HUES6 (cell line): ENCODE measurements around the gene PSAP.
"Not testable (repeated sequence)": the region's sequence is repeated elsewhere in the genome, so short reads cannot be mapped to it uniquely, and the experiment has no call there.

ENCODE experiments used
- H3K27ac ChIP-seq: 2 replicates; pipeline ENCODE4 v1.7.0; 2013; ENCODE audit warnings: low read depth, mild to moderate bottlenecking, low read length, inconsistent platforms
- H3K27me3 ChIP-seq: 2 replicates; pipeline ENCODE4 v1.6.1; 2013; ENCODE audit warnings: low read length; ENCODE audit not compliant: control insufficient read depth, insufficient read depth
- H3K36me3 ChIP-seq: 2 replicates; pipeline ENCODE4 v1.6.1; 2013; ENCODE audit warnings: low read length; ENCODE audit not compliant: control insufficient read depth, insufficient read depth
- H3K4me1 ChIP-seq: 2 replicates; pipeline ENCODE4 v1.6.1; 2013; ENCODE audit warnings: low read length; ENCODE audit not compliant: control insufficient read depth, insufficient read depth
- H3K4me3 ChIP-seq: 2 replicates; pipeline ENCODE4 v1.5.1; 2013; ENCODE audit warnings: low read depth, low read length
- H3K9ac ChIP-seq: one replicate; pipeline ENCODE4 v1.6.1; 2013; ENCODE audit warnings: mild to moderate bottlenecking, low read length
- H3K9me3 ChIP-seq: 2 replicates; pipeline ENCODE4 v1.6.1; 2013; ENCODE audit warnings: low read depth, low read length; ENCODE audit not compliant: control insufficient read depth, insufficient read depth

Gene PSAP

GRCh38 chr10:71850743-71851464, at the start of gene PSAP:
Gene PSAP (minus strand): TSS chr10:71851251. CDS start chr10:71851221, 30 bp downstream.
- Histone ChIP-seq H3K4me1 (peaks cover 18% of the 10 kb centered on the region), H3K4me3 (peak within 1 kb of the TSS; percentile 88), H3K27ac (peak within 1 kb of the TSS; percentile 93), H3K9ac (peak within 1 kb of the TSS; percentile 90), H3K27me3 (no peaks in the 10 kb centered on the region), H3K36me3 (no peaks in the 10 kb centered on the region), H3K9me3 (no peaks in the 10 kb centered on the region)

GRCh38 chr10:71900441-71901180, 49.6 kb upstream of the PSAP start:
- Histone ChIP-seq H3K9me3 (no peaks in the 10 kb centered on the region), H3K4me1 (no peaks in the 10 kb centered on the region)

GRCh38 chr10:71899665-71900412, 48.8 kb upstream of the PSAP start:
- no peaks in the 10 kb centered on the region for H3K36me3 ChIP-seq

More at GRCh38 chr10:71900441-71901180, 49.6 kb upstream of the PSAP start:
- Histone ChIP-seq H3K27ac (no peak overlapping the region), H3K4me3 (no peak overlapping the region), H3K9ac (no peak overlapping the region), H3K36me3 (no peaks in the 10 kb centered on the region), H3K27me3 (no peaks in the 10 kb centered on the region)

GRCh38 chr10:71898346-71898745, 47.3 kb upstream of the PSAP start:
- not testable (repeated sequence) for H3K27ac ChIP-seq, H3K27me3 ChIP-seq, H3K9ac ChIP-seq, H3K36me3 ChIP-seq, H3K4me3 ChIP-seq, H3K4me1 ChIP-seq, H3K9me3 ChIP-seq

More at GRCh38 chr10:71899665-71900412, 48.8 kb upstream of the PSAP start:
- Histone ChIP-seq H3K9me3 (no peaks in the 10 kb centered on the region), H3K27ac (no peak overlapping the region), H3K9ac (no peak overlapping the region), H3K4me1 (no peaks in the 10 kb centered on the region), H3K4me3 (no peak overlapping the region), H3K27me3 (no peaks in the 10 kb centered on the region)

- Histone ChIP-seq H3K9ac (no peak overlapping the region), H3K4me3 (no peak overlapping the region), H3K36me3 (no peaks in the 10 kb centered on the region), H3K9me3 (no peaks in the 10 kb centered on the region), H3K27me3 (peaks cover 16% of the 10 kb centered on the region), H3K27ac (no peak overlapping the region), H3K4me1 (0 out of 2 replicates have a peak, but pooled peaks cover 5% of the 10 kb centered on the region)
These were observed 42.9 kb upstream of the PSAP start for GRCh38 chr10:71893920-71894319.

GRCh38 chr10:71893258-71893815, 42.3 kb upstream of the PSAP start:
- Histone ChIP-seq H3K27me3 (peaks cover 22% of the 10 kb centered on the region), H3K27ac (no peak overlapping the region), H3K4me1 (0 out of 2 replicates have a peak, but pooled peaks cover 5% of the 10 kb centered on the region), H3K4me3 (no peak overlapping the region), H3K9me3 (no peaks in the 10 kb centered on the region), H3K9ac (no peak overlapping the region), H3K36me3 (no peaks in the 10 kb centered on the region)

GRCh38 chr10:71891437-71891836, 40.4 kb upstream of the PSAP start:
- Histone ChIP-seq H3K27me3 (peaks cover 30% of the 10 kb centered on the region), H3K4me3 (no peak overlapping the region), H3K4me1 (0 out of 2 replicates have a peak, but pooled peaks cover 5% of the 10 kb centered on the region), H3K9me3 (no peaks in the 10 kb centered on the region), H3K27ac (no peak overlapping the region), H3K9ac (no peak overlapping the region), H3K36me3 (no peaks in the 10 kb centered on the region)

- H3K9ac ChIP-seq = no peak overlapping the region
- no peaks in the 10 kb centered on the region for H3K36me3 ChIP-seq
- H3K9me3 ChIP-seq = no peaks in the 10 kb centered on the region
- H3K4me1 ChIP-seq = 0 out of 2 replicates have a peak, but pooled peaks cover 5% of the 10 kb centered on the region
- H3K27ac ChIP-seq = no peak overlapping the region
- peak overlapping the region; percentile 64 for H3K4me3 ChIP-seq
- peaks cover 30% of the 10 kb centered on the region for H3K27me3 ChIP-seq
These were observed 38.4 kb upstream of the PSAP start for GRCh38 chr10:71889388-71889987.

GRCh38 chr10:71888623-71889387, 37.8 kb upstream of the PSAP start:
- Histone ChIP-seq H3K27ac (no peak overlapping the region), H3K4me1 (0 out of 2 replicates have a peak, but pooled peaks cover 5% of the 10 kb centered on the region), H3K4me3 (peak overlapping the region; percentile 64), H3K27me3 (peaks cover 30% of the 10 kb centered on the region), H3K9ac (peak overlapping the region; percentile 72), H3K36me3 (no peaks in the 10 kb centered on the region), H3K9me3 (no peaks in the 10 kb centered on the region)

GRCh38 chr10:71888248-71888622, 37.2 kb upstream of the PSAP start:
- no peak overlapping the region for H3K27ac ChIP-seq
- H3K27me3 ChIP-seq = peaks cover 30% of the 10 kb centered on the region
- H3K4me3 ChIP-seq = peak overlapping the region; percentile 64
- no peak overlapping the region for H3K9ac ChIP-seq
- H3K9me3 ChIP-seq = no peaks in the 10 kb centered on the region
- no peaks in the 10 kb centered on the region for H3K36me3 ChIP-seq
- H3K4me1 ChIP-seq = 0 out of 2 replicates have a peak, but pooled peaks cover 5% of the 10 kb centered on the region
